ENCODE results near the gene GPATCH8.

DNA sequence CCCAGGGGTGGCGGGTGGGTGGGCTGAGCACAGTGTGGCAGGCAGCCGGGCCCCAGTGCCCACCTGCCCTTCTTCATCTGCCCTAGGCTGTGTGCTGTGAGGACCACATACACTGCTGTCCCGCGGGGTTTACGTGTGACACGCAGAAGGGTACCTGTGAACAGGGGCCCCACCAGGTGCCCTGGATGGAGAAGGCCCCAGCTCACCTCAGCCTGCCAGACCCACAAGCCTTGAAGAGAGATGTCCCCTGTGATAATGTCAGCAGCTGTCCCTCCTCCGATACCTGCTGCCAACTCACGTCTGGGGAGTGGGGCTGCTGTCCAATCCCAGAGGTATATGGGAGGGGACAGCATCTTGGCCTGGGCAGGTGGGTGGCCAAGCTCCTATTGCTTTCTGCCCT, 151.7 kb downstream of the GPATCH8 start:
- TF ChIP-seq, protein P1, sequence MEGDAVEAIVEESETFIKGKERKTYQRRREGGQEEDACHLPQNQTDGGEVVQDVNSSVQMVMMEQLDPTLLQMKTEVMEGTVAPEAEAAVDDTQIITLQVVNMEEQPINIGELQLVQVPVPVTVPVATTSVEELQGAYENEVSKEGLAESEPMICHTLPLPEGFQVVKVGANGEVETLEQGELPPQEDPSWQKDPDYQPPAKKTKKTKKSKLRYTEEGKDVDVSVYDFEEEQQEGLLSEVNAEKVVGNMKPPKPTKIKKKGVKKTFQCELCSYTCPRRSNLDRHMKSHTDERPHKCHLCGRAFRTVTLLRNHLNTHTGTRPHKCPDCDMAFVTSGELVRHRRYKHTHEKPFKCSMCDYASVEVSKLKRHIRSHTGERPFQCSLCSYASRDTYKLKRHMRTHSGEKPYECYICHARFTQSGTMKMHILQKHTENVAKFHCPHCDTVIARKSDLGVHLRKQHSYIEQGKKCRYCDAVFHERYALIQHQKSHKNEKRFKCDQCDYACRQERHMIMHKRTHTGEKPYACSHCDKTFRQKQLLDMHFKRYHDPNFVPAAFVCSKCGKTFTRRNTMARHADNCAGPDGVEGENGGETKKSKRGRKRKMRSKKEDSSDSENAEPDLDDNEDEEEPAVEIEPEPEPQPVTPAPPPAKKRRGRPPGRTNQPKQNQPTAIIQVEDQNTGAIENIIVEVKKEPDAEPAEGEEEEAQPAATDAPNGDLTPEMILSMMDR (IDR thresholded peaks at IDR 0.05 in 2 of 3, conservative IDR thresholded peaks at IDR 0.05 in 1 of 3; ENCODE audit: control insufficient read depth in 2 of 3, extremely low read depth in 1 of 3, insufficient read depth in 1 of 3, low read depth in 3 of 3, low read length in 3 of 3): no peak
- TF ChIP-seq, protein P2, sequence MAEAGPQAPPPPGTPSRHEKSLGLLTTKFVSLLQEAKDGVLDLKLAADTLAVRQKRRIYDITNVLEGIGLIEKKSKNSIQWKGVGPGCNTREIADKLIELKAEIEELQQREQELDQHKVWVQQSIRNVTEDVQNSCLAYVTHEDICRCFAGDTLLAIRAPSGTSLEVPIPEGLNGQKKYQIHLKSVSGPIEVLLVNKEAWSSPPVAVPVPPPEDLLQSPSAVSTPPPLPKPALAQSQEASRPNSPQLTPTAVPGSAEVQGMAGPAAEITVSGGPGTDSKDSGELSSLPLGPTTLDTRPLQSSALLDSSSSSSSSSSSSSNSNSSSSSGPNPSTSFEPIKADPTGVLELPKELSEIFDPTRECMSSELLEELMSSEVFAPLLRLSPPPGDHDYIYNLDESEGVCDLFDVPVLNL (IDR thresholded peaks at IDR 0.05; ENCODE audit: low read depth, low read length): no peak
- TF ChIP-seq SMC3 (IDR thresholded peaks at IDR 0.05; ENCODE audit: borderline replicate concordance, low read length): no peak
- TF ChIP-seq NBN (IDR thresholded peaks at IDR 0.05): no peak
- TF ChIP-seq ZZZ3 (IDR thresholded peaks at IDR 0.05; ENCODE audit: control insufficient read depth, insufficient read length, low read depth): no peak
- no peak for TF ChIP-seq ATF7 (IDR thresholded peaks at IDR 0.05; ENCODE audit: low read depth)
- no peak for TF ChIP-seq TBL1XR1 (IDR thresholded peaks at IDR 0.05; ENCODE audit: low read depth, low read length)
- TF ChIP-seq TCF12 (IDR thresholded peaks at IDR 0.05; ENCODE audit: low read depth, low read length): no peak
- no peak for TF ChIP-seq GABPA (IDR thresholded peaks at IDR 0.05; ENCODE audit: low read depth)
- no peak for TF ChIP-seq MYC (IDR thresholded peaks at IDR 0.05; ENCODE audit: insufficient read depth, insufficient read length, insufficient replicate concordance, low read length, severe bottlenecking)
- no peak for TF ChIP-seq RAD21 (IDR thresholded peaks at IDR 0.05; ENCODE audit: insufficient read depth, low read depth, low read length)
- TF ChIP-seq EZH2 (IDR thresholded peaks at IDR 0.05; ENCODE audit: borderline replicate concordance, control insufficient read depth, low read depth, low read length): no peak
- no peak for TF ChIP-seq BHLHE40 (IDR thresholded peaks at IDR 0.05; ENCODE audit: borderline replicate concordance in 1 of 2, low read depth in 2 of 2, low read length in 1 of 2)

Measured in GM12878 (cell line).